Stomach (tissue), 9 donors: ENCODE data around the gene DCC. TPM values are rescaled to one million over a fixed set of nuclear protein-coding genes. Genes with fewer than 3 reads are reported as not detected.

Experiments used
- DNase-seq, 2 donors: peaks; one replicate each; pipeline versions ENCODE4 v3.0.0 to v3.0.0-alpha.2; 2013 to 2019
- H3K27ac ChIP-seq, 5 donors: fragments of 200-600 bp in 4 of 5; sonication (generic) in 4 of 5; one replicate each; pipeline ENCODE4 v1.5.1; 2013 to 2019; ENCODE audit warnings: mild to moderate bottlenecking in 1 of 5, moderate library complexity in 1 of 5
- H3K27me3 ChIP-seq, 3 donors: fragments of 200-600 bp; sonication (generic); one replicate each; pipeline ENCODE4 v1.5.1; 2017 to 2019; ENCODE audit warnings: mixed run types in 1 of 3
- H3K36me3 ChIP-seq, 4 donors: fragments of 200-600 bp; sonication (generic); 1 replicate in 3 of 4; 2 replicates in 1 of 4; pipeline ENCODE4 v1.5.1; 2016 to 2019
- H3K4me1 ChIP-seq, 4 donors: fragments of 200-600 bp; sonication (generic); one replicate each; pipeline ENCODE4 v1.5.1; 2016 to 2019
- H3K4me3 ChIP-seq, 4 donors: fragments of 200-600 bp; sonication (generic) in 3 of 4; one replicate each; pipeline ENCODE4 v1.5.1; 2016 to 2019; ENCODE audit warnings: mild to moderate bottlenecking in 1 of 4
- H3K9me3 ChIP-seq, 4 donors: fragments of 200-600 bp; sonication (generic); one replicate each; pipeline ENCODE4 v1.5.1; 2016 to 2019
- EP300 ChIP-seq: sonication (generic); formaldehyde crosslinking; IDR thresholded peaks from one replicate; pipeline ENCODE4 v1.6.1; 2017; ENCODE audit warnings: antibody characterized with exemption
- POLR2A ChIP-seq, 4 donors: fragments of 450-650 bp; IDR thresholded peaks; one replicate each; pipeline ENCODE4 v1.6.1; 2016; ENCODE audit warnings: antibody characterized with exemption in 4 of 4, control low read depth in 2 of 4, mild to moderate bottlenecking in 1 of 4, moderate library complexity in 1 of 4
- POLR2AphosphoS5 ChIP-seq, 3 donors: sonication (generic); formaldehyde crosslinking; IDR thresholded peaks; one replicate each; pipeline ENCODE4 v1.6.1; 2016; ENCODE audit warnings: antibody characterized with exemption in 3 of 3
- WGBS, 5 donors: extraction: QIAGEN DNeasy Blood & Tissue Kit in 3 of 5; methylation state at CpG; one replicate each; pipeline versions ENCODE4 v1.1.5 to v1.1.7; 2013 to 2018; 5-methylcytosine and 5-hydroxymethylcytosine counted together
- intact Hi-C: fragments of 100-400 bp; cut with DNase I; formaldehyde crosslinking; loops from one replicate; pipeline ENCODE4 v1.15.1; 2023; ENCODE audit warnings: low total_unique reads
- polyA plus RNA-seq, 3 donors: library from polyadenylated mRNA; stranded (reverse); fragments of 200-250 nt; gene quantifications; one replicate each; pipeline ENCODE4 v1.2.3, GENCODE V29; 2013
- total RNA-seq, 5 donors: library from RNA; depleted of rRNA; stranded (reverse); fragments of >200 nt; gene quantifications; one replicate each; pipeline versions ENCODE4 v1.1.0 to v1.2.3, GENCODE V29; 2014 to 2016
- TF ChIP-seq, protein P1 (sequence below), 7 experiments: fragments of 450-650 bp in 4 of 7; fragments of 200-600 bp in 3 of 7; sonication (generic) in 3 of 7; IDR thresholded peaks; one replicate each; pipeline ENCODE4 v1.5.1; 2016 to 2019; ENCODE audit warnings: antibody characterized with exemption in 7 of 7, control low read depth in 2 of 7, mild to moderate bottlenecking in 1 of 7
- donor health status: healthy with polysubstance abuse.
- donor health status: Bipolar disorder and iron deficiency.
- donor health status: healthy.

Gene DCC
- total and polyA plus RNA-seq, 8 donors: 0.58 to 1.7 TPM; not detected in 6

- no peaks in the 10 kb centered on the region for H3K36me3 ChIP-seq
- no peaks in the 10 kb centered on the region for H3K27me3 ChIP-seq
- intact Hi-C loops: no loop called here
- H3K9me3 ChIP-seq: no peaks in the 10 kb centered on the region
- DNase-seq: no peak
- 63 to 73% (median 68%) methylated on average over 5 of the region's 5 CpGs for WGBS, 5 donors
- no peaks in the 10 kb centered on the region for H3K4me1 ChIP-seq
- TF ChIP-seq, protein P1, sequence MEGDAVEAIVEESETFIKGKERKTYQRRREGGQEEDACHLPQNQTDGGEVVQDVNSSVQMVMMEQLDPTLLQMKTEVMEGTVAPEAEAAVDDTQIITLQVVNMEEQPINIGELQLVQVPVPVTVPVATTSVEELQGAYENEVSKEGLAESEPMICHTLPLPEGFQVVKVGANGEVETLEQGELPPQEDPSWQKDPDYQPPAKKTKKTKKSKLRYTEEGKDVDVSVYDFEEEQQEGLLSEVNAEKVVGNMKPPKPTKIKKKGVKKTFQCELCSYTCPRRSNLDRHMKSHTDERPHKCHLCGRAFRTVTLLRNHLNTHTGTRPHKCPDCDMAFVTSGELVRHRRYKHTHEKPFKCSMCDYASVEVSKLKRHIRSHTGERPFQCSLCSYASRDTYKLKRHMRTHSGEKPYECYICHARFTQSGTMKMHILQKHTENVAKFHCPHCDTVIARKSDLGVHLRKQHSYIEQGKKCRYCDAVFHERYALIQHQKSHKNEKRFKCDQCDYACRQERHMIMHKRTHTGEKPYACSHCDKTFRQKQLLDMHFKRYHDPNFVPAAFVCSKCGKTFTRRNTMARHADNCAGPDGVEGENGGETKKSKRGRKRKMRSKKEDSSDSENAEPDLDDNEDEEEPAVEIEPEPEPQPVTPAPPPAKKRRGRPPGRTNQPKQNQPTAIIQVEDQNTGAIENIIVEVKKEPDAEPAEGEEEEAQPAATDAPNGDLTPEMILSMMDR (IDR thresholded peaks at IDR 0.05): no peak
- no peak for TF ChIP-seq POLR2A (IDR thresholded peaks at IDR 0.05)
- no peak for TF ChIP-seq EP300
- TF ChIP-seq POLR2AphosphoS5 (IDR thresholded peaks at IDR 0.05): no peak
- no peak overlapping the region for H3K4me3 ChIP-seq
- H3K27ac ChIP-seq: no peak overlapping the region
Measured at GRCh38 chr18:52431683-52432082, 91.7 kb downstream of the DCC start.

DNA sequence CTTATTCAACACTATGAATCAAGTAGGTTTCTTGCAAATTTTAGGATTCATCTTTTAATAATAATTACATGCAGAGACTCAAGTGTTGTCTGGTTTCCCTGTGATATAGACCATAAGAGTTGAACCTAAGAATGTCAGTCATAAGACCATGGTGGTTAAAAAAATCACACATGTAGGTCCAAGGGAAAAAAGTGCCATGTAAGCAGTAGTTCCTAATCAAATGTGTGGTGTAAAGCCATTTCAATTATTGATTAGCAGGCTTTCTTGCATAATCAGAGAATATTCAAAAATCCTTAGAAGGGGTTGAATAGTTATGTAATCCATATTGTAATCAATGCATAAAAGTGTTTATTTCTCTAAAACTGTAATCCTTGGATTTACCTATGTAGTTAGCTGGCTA, 93.8 kb downstream of the DCC start:
- Histone ChIP-seq H3K4me1 (no peaks in the 10 kb centered on the region), H3K9me3 (no peaks in the 10 kb centered on the region), H3K36me3 (no peaks in the 10 kb centered on the region), H3K4me3 (no peak overlapping the region), H3K27me3 (no peaks in the 10 kb centered on the region), H3K27ac (no peak overlapping the region)
- TF ChIP-seq EP300 (no peak), POLR2A (IDR thresholded peaks at IDR 0.05) (no peak), POLR2AphosphoS5 (IDR thresholded peaks at IDR 0.05) (no peak)
- TF ChIP-seq, protein P1 (IDR thresholded peaks at IDR 0.05): no peak
- DNase-seq: no peak
- intact Hi-C loops: no loop called here

GRCh38 chr18:52435301-52435700, 95.3 kb downstream of the DCC start:
- TF ChIP-seq EP300 (no peak), POLR2AphosphoS5 (IDR thresholded peaks at IDR 0.05) (no peak), POLR2A (IDR thresholded peaks at IDR 0.05) (no peak)
- TF ChIP-seq, protein P1 (IDR thresholded peaks at IDR 0.05): no peak
- H3K27ac ChIP-seq: no peak overlapping the region
- no peaks in the 10 kb centered on the region for H3K36me3 ChIP-seq
- no peak overlapping the region for H3K4me3 ChIP-seq
- no peaks in the 10 kb centered on the region for H3K9me3 ChIP-seq
- 44 to 67% (median 50%) methylated on average over 7 of the region's 7 CpGs for WGBS, 5 donors
- intact Hi-C loops: no loop called here
- no peak for DNase-seq
- peaks cover 0 to 7% (median 2%) of the 10 kb centered on the region in 4 donors for H3K4me1 ChIP-seq
- no peaks in the 10 kb centered on the region for H3K27me3 ChIP-seq

- TF ChIP-seq EP300 (no peak), POLR2A (IDR thresholded peaks at IDR 0.05) (no peak), POLR2AphosphoS5 (IDR thresholded peaks at IDR 0.05) (no peak)
- TF ChIP-seq, protein P1 (IDR thresholded peaks at IDR 0.05): no peak
- no peaks in the 10 kb centered on the region for H3K36me3 ChIP-seq
- intact Hi-C loops: no loop called here
Measured at GRCh38 chr18:52437161-52437560, 97.2 kb downstream of the DCC start.

More at GRCh38 chr18:52437161-52437560, 97.2 kb downstream of the DCC start:
- Histone ChIP-seq H3K27me3 (no peaks in the 10 kb centered on the region), H3K4me1 (peaks cover 0 to 7% (median 2%) of the 10 kb centered on the region in 4 donors), H3K9me3 (no peaks in the 10 kb centered on the region), H3K27ac (no peak overlapping the region), H3K4me3 (no peak overlapping the region)
- no peak for DNase-seq
